GM23338 (cell line): ENCODE measurements around the gene WNT2B. TPM values are rescaled to one million over a fixed set of nuclear protein-coding genes. Genes with fewer than 3 reads are reported as not detected.

Experiments used
- ATAC-seq: fragments of 200-7000 bp; cut with Tn5 transposase; 3 replicates; pipeline ENCODE4 v1.9.1; 2020
- DNase-seq: peaks from one replicate; pipeline ENCODE4 v3.0.0-alpha.2; 2015; ENCODE audit warnings: low spot score
- H2AFZ ChIP-seq: fragments of 200-600 bp; sonication (generic); 2 replicates; pipeline ENCODE4 v1.8.0; 2016; ENCODE audit warnings: antibody characterized with exemption, mild to moderate bottlenecking, moderate library complexity
- H3F3A ChIP-seq: fragments of 200-600 bp; sonication (generic); replicated peaks from 2 replicates; pipeline ENCODE4 v1.8.0; 2017; ENCODE audit warnings: antibody characterized with exemption, mixed run types, low read depth
- H3K27ac ChIP-seq: fragments of 200-600 bp; sonication (generic); 2 replicates; pipeline ENCODE4 v1.6.1; 2016; ENCODE audit warnings: low read depth
- H3K27me3 ChIP-seq: fragments of 200-600 bp; sonication (generic); 2 replicates; pipeline ENCODE4 v1.8.0; 2016; ENCODE audit warnings: mild to moderate bottlenecking, mixed run types, moderate library complexity; ENCODE audit not compliant: insufficient read depth
- H3K36me3 ChIP-seq: fragments of 200-600 bp; sonication (generic); 2 replicates; pipeline ENCODE4 v1.8.0; 2016; ENCODE audit warnings: mild to moderate bottlenecking; ENCODE audit not compliant: insufficient read depth
- H3K4me1 ChIP-seq: fragments of 200-600 bp; sonication (generic); 2 replicates; pipeline ENCODE4 v1.8.0; 2016; ENCODE audit warnings: mild to moderate bottlenecking, moderate library complexity; ENCODE audit not compliant: insufficient read depth
- H3K4me2 ChIP-seq: fragments of 200-600 bp; sonication (generic); 2 replicates; pipeline ENCODE4 v1.7.1; 2017; ENCODE audit warnings: mixed run types
- H3K4me3 ChIP-seq: fragments of 200-600 bp; sonication (generic); 2 replicates; pipeline ENCODE4 v1.6.1; 2016; ENCODE audit warnings: mixed run types
- H3K79me2 ChIP-seq: fragments of 200-600 bp; sonication (generic); replicated peaks from 2 replicates; pipeline ENCODE4 v1.8.0; 2017; ENCODE audit warnings: mild to moderate bottlenecking; ENCODE audit not compliant: insufficient read depth
- H3K9me2 ChIP-seq: fragments of 200-600 bp; sonication (generic); 2 replicates; pipeline ENCODE4 v1.8.0; 2017; ENCODE audit not compliant: insufficient read depth
- H4K20me1 ChIP-seq: fragments of 200-600 bp; sonication (generic); replicated peaks from 2 replicates; pipeline ENCODE4 v1.8.0; 2017; ENCODE audit warnings: mild to moderate bottlenecking; ENCODE audit not compliant: insufficient read depth
- H3K27ac Mint-ChIP-seq: 2 replicates; pipeline ENCODE4 v1.8.0; 2020; ENCODE audit warnings: inconsistent platforms, mild to moderate bottlenecking, moderate library complexity, mixed read lengths
- H3K27me3 Mint-ChIP-seq: 3 replicates; pipeline ENCODE4 v1.8.0; 2022; ENCODE audit warnings: low read depth, mild to moderate bottlenecking, moderate library complexity, mixed read lengths, inconsistent platforms; ENCODE audit not compliant: insufficient read depth, poor library complexity
- H3K36me3 Mint-ChIP-seq: 3 replicates; pipeline ENCODE4 v1.8.0; 2021; ENCODE audit warnings: low read depth, mild to moderate bottlenecking, inconsistent platforms, moderate library complexity, mixed read lengths
- H3K4me1 Mint-ChIP-seq: 3 replicates; pipeline ENCODE4 v1.8.0; 2020; ENCODE audit warnings: mild to moderate bottlenecking, inconsistent platforms, mixed read lengths
- H3K4me3 Mint-ChIP-seq: 3 replicates; pipeline ENCODE4 v1.8.0; 2021; ENCODE audit warnings: moderate library complexity, mild to moderate bottlenecking, inconsistent platforms, mixed read lengths
- H3K9me3 Mint-ChIP-seq: 3 replicates; pipeline ENCODE4 v1.8.0; 2020; ENCODE audit warnings: moderate library complexity, mild to moderate bottlenecking, inconsistent platforms, mixed read lengths
- CREB1 ChIP-seq: fragments of 250-450 bp; sonication (Bioruptor Pico); IDR thresholded peaks from 2 replicates; pipeline ENCODE4 v1.5.0; 2020; ENCODE audit warnings: low read depth, mild to moderate bottlenecking, moderate library complexity
- EZH2 ChIP-seq: fragments of 200-600 bp; sonication (generic); IDR thresholded peaks from one replicate; pipeline ENCODE4 v1.8.0; 2017; ENCODE audit warnings: antibody characterized with exemption, mild to moderate bottlenecking, low read depth; ENCODE audit not compliant: unreplicated experiment
- EZH2phosphoT487 ChIP-seq: fragments of 200-600 bp; sonication (generic); IDR thresholded peaks from one replicate; pipeline ENCODE4 v1.8.1; 2018; ENCODE audit warnings: antibody characterized with exemption; ENCODE audit not compliant: unreplicated experiment
- JUNB ChIP-seq: IDR thresholded peaks from one replicate; pipeline ENCODE4 v1.6.1; 2016; ENCODE audit warnings: antibody characterized with exemption; ENCODE audit not compliant: unreplicated experiment
- NANOG ChIP-seq: IDR thresholded peaks from 2 replicates; pipeline ENCODE4 v1.6.1; 2016; ENCODE audit warnings: antibody characterized with exemption, borderline replicate concordance
- POLR2AphosphoS5 ChIP-seq: IDR thresholded peaks from 2 replicates; pipeline ENCODE4 v1.6.1; 2016; ENCODE audit warnings: antibody characterized with exemption, low read depth
- STAT1 ChIP-seq: IDR thresholded peaks from one replicate; pipeline ENCODE4 v1.6.1; 2016; ENCODE audit warnings: antibody characterized with exemption; ENCODE audit not compliant: unreplicated experiment
- ZNF114 ChIP-seq: fragments of 250-450 bp; sonication (Bioruptor Pico); IDR thresholded peaks from 2 replicates; pipeline ENCODE4 v1.5.0; 2020; ENCODE audit warnings: mild to moderate bottlenecking, moderate library complexity
- ZNF331 ChIP-seq: fragments of 250-450 bp; sonication (Bioruptor Pico); IDR thresholded peaks from 2 replicates; pipeline ENCODE4 v1.5.0; 2020; ENCODE audit warnings: low read depth, mild to moderate bottlenecking, moderate library complexity
- ZNF462 ChIP-seq: fragments of 250-450 bp; sonication (Bioruptor Pico); IDR thresholded peaks from 2 replicates; pipeline ENCODE4 v1.5.0; 2020; ENCODE audit warnings: mild to moderate bottlenecking, moderate library complexity
- polyA plus RNA-seq: library from polyadenylated mRNA; unstranded; fragments of >200 nt; fragmentation: Nextera tagmentation; extraction: Ambion mirVana; gene quantifications from 2 replicates; pipeline ENCODE4 v1.2.1, GENCODE V29; 2016
- total RNA-seq: library from RNA; depleted of rRNA; stranded (reverse); fragments of >200 nt; shearing (Covaris generic); gene quantifications from 2 replicates; pipeline ENCODE4 v1.2.3, GENCODE V29; 2014
- TF ChIP-seq, protein P1 (sequence below): IDR thresholded peaks from one replicate; pipeline ENCODE4 v1.6.1; 2018; ENCODE audit warnings: antibody characterized with exemption; ENCODE audit not compliant: unreplicated experiment
- TF ChIP-seq, protein P2 (sequence below): IDR thresholded peaks from 2 replicates; pipeline ENCODE4 v1.6.1; 2016; ENCODE audit warnings: antibody characterized with exemption

The WNT2B gene
- total and polyA plus RNA-seq, 2 experiments from 2014 or later = 0.50 to 0.90 TPM

DNA sequence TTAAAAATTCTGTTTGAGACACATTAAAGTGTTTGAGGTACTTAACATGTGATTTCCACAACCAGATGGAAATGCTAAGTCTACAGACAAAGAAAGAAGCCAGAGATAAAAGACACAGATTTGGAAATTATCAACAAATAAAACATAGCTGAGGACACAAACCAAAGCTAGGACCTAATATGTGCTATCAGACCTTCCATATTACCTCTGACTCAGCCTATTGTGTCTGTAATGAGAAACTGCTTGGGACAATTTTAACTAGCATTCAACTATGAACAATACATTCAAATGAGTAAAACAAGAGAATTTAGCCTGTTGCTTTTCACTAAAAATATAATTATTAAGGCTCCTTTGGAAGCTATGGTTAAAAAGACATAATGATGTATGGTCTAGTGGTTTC lies 54.6 kb downstream of the WNT2B start:
- Histone ChIP-seq H3K4me3 (no peak overlapping the region), H4K20me1 (no peaks in the 10 kb centered on the region), H3K27ac (no peak overlapping the region), H3K9me2 (no peaks in the 10 kb centered on the region), H3K4me1 (no peaks in the 10 kb centered on the region), H3F3A (no peaks in the 10 kb centered on the region), H3K4me2 (no peak overlapping the region), H2AFZ (no peak overlapping the region), H3K27me3 (no peaks in the 10 kb centered on the region), H3K36me3 (no peaks in the 10 kb centered on the region), H3K79me2 (no peaks in the 10 kb centered on the region)
- no peak overlapping the region for H3K27ac Mint-ChIP-seq
- H3K27me3 Mint-ChIP-seq = peaks cover 1% of the 10 kb centered on the region
- ATAC-seq (no peak), DNase-seq (no peak)
- no peaks in the 10 kb centered on the region for H3K4me1 Mint-ChIP-seq
- no peaks in the 10 kb centered on the region for H3K9me3 Mint-ChIP-seq
- TF ChIP-seq ZNF114 (CRISPR knock-in tag) = no peak
- TF ChIP-seq POLR2AphosphoS5 = no peak
- H3K4me3 Mint-ChIP-seq = no peak overlapping the region
- H3K36me3 Mint-ChIP-seq = peaks cover 3% of the 10 kb centered on the region; the same call in 2 of the 3 replicates

GRCh38 chr1:112564081-112564480 lies 55.3 kb downstream of the WNT2B start:
- Histone ChIP-seq H3K4me2 (no peak overlapping the region), H2AFZ (no peak overlapping the region), H3K36me3 (no peaks in the 10 kb centered on the region), H4K20me1 (no peaks in the 10 kb centered on the region), H3K9me2 (no peaks in the 10 kb centered on the region), H3K27ac (no peak overlapping the region), H3K4me1 (no peaks in the 10 kb centered on the region), H3F3A (no peaks in the 10 kb centered on the region), H3K27me3 (no peaks in the 10 kb centered on the region), H3K79me2 (no peaks in the 10 kb centered on the region), H3K4me3 (no peak overlapping the region)
- Mint-ChIP-seq H3K4me3 (no peak overlapping the region), H3K4me1 (no peaks in the 10 kb centered on the region), H3K9me3 (no peaks in the 10 kb centered on the region), H3K27ac (no peak overlapping the region), H3K36me3 (peaks cover 5% of the 10 kb centered on the region; the same call in 2 of the 3 replicates), H3K27me3 (peaks cover 1% of the 10 kb centered on the region)
- DNase-seq (no peak), ATAC-seq (no peak)
- TF ChIP-seq, protein P1, sequence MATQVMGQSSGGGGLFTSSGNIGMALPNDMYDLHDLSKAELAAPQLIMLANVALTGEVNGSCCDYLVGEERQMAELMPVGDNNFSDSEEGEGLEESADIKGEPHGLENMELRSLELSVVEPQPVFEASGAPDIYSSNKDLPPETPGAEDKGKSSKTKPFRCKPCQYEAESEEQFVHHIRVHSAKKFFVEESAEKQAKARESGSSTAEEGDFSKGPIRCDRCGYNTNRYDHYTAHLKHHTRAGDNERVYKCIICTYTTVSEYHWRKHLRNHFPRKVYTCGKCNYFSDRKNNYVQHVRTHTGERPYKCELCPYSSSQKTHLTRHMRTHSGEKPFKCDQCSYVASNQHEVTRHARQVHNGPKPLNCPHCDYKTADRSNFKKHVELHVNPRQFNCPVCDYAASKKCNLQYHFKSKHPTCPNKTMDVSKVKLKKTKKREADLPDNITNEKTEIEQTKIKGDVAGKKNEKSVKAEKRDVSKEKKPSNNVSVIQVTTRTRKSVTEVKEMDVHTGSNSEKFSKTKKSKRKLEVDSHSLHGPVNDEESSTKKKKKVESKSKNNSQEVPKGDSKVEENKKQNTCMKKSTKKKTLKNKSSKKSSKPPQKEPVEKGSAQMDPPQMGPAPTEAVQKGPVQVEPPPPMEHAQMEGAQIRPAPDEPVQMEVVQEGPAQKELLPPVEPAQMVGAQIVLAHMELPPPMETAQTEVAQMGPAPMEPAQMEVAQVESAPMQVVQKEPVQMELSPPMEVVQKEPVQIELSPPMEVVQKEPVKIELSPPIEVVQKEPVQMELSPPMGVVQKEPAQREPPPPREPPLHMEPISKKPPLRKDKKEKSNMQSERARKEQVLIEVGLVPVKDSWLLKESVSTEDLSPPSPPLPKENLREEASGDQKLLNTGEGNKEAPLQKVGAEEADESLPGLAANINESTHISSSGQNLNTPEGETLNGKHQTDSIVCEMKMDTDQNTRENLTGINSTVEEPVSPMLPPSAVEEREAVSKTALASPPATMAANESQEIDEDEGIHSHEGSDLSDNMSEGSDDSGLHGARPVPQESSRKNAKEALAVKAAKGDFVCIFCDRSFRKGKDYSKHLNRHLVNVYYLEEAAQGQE = no peak
- TF ChIP-seq ZNF331 (CRISPR knock-in tag) (no peak), POLR2AphosphoS5 (no peak), STAT1 (no peak), EZH2 (no peak), NANOG (no peak), ZNF114 (CRISPR knock-in tag) (no peak), JUNB (no peak), EZH2phosphoT487 (no peak), CREB1 (CRISPR knock-in tag) (no peak), ZNF462 (no peak)
- TF ChIP-seq, protein P2, sequence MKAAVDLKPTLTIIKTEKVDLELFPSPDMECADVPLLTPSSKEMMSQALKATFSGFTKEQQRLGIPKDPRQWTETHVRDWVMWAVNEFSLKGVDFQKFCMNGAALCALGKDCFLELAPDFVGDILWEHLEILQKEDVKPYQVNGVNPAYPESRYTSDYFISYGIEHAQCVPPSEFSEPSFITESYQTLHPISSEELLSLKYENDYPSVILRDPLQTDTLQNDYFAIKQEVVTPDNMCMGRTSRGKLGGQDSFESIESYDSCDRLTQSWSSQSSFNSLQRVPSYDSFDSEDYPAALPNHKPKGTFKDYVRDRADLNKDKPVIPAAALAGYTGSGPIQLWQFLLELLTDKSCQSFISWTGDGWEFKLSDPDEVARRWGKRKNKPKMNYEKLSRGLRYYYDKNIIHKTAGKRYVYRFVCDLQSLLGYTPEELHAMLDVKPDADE = no peak
